Left renal cortex interstitium (tissue), 4 donors: Measurements from ENCODE around the gene SLC2A4. TPM values are rescaled to one million over a fixed set of nuclear protein-coding genes. Genes with fewer than 3 reads are reported as not detected.
"Not testable (repeated sequence)": the region's sequence is repeated elsewhere in the genome, so short reads cannot be mapped to it uniquely, and the experiment has no call there.

Experiments
- DNase-seq, 4 donors: peaks; one replicate each; pipeline ENCODE4 v3.0.0-alpha.2; 2013; ENCODE audit warnings: low read depth in 4 of 4, low spot score in 2 of 4, missing footprints in 1 of 4
- polyA plus RNA-seq, 4 donors: library from polyadenylated mRNA; unstranded; fragments of 120-200 nt; gene quantifications; one replicate each; pipeline ENCODE4 v1.2.1, GENCODE V29; 2013; ENCODE audit not compliant: insufficient read length in 4 of 4

The SLC2A4 gene
- polyA plus RNA-seq, 4 donors: 2.2 to 2.8 (median 2.5) TPM

DNA sequence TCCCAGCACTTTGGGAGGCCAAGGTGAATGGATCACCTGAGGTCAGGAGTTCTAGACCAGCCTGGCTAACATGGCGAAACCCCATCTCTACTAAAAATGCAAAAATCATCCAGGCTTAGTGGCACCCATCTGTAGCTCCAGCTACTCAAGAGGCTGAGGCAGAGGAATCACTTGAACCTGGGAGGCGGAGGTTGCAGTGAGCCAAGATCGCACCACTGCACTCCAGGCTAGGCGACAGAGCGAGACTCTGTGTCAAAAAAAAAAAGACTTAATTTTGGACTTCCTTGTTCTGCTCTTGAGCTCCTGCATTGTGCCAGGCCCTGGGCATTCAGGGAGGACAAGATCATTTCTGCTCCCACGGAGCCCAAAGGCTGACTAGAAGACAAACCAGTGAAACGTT lies 56.1 kb downstream of the SLC2A4 start:
- not testable (repeated sequence) for DNase-seq

Other genes starting within 250 kb of the SLC2A4 start
- gene SLC16A13, start 245.7 kb upstream of the SLC2A4 start, polyA plus RNA-seq: 1 to 10 TPM; 2.9 to 4.8 (median 3.5) TPM
- under 1 TPM; 0.31 to 0.71 (median 0.49) TPM for gene SLC16A11, start 237.6 kb upstream of the SLC2A4 start, polyA plus RNA-seq
- gene CLEC10A, start 201.5 kb upstream of the SLC2A4 start, polyA plus RNA-seq: 1 to 10 TPM; 1.1 to 2.3 (median 1.3) TPM
- 1 to 10 TPM; 1.1 to 3.2 (median 1.7) TPM for gene ASGR2, start 166.9 kb upstream of the SLC2A4 start, polyA plus RNA-seq
- 10 to 100 TPM in 1 of 4 donors, 1 to 10 TPM in 3; 6.3 to 10.1 (median 8.3) TPM for gene ASGR1, start 102.3 kb upstream of the SLC2A4 start, polyA plus RNA-seq
- gene DLG4, start 61.9 kb upstream of the SLC2A4 start, polyA plus RNA-seq: 10 to 100 TPM; 21.1 to 53.3 (median 39.1) TPM
- 100 to 1,000 TPM; 409 to 581 (median 511) TPM for gene ACADVL, start 61.8 kb upstream of the SLC2A4 start, polyA plus RNA-seq
- gene DVL2, start 47.2 kb upstream of the SLC2A4 start, polyA plus RNA-seq: 10 to 100 TPM; 47.7 to 78.0 (median 62.9) TPM
- gene PHF23, start 42.3 kb upstream of the SLC2A4 start, polyA plus RNA-seq: 10 to 100 TPM; 51.8 to 74.3 (median 60.9) TPM
- gene GABARAP, start 39.3 kb upstream of the SLC2A4 start, polyA plus RNA-seq: 100 to 1,000 TPM; 396 to 619 (median 451) TPM
- gene CTDNEP1, start 30.0 kb upstream of the SLC2A4 start, polyA plus RNA-seq: 100 to 1,000 TPM; 136 to 149 (median 141) TPM
- gene ELP5, start 29.5 kb upstream of the SLC2A4 start, polyA plus RNA-seq: 10 to 100 TPM; 43.7 to 61.9 (median 50.9) TPM
- gene CLDN7, start 19.2 kb upstream of the SLC2A4 start, polyA plus RNA-seq: 10 to 100 TPM; 47.1 to 59.9 (median 55.1) TPM
- 1 to 10 TPM; 2.5 to 5.3 (median 3.1) TPM for gene YBX2, start 12.9 kb downstream of the SLC2A4 start, polyA plus RNA-seq
- gene EIF5A, start 25.9 kb downstream of the SLC2A4 start, polyA plus RNA-seq: 100 to 1,000 TPM; 286 to 397 (median 312) TPM
- gene GPS2, start 33.6 kb downstream of the SLC2A4 start, polyA plus RNA-seq: 100 to 1,000 TPM in 1 of 4 donors, 10 to 100 TPM in 3; 88.7 to 115 (median 95.8) TPM
- 10 to 100 TPM; 25.4 to 39.7 (median 31.4) TPM for gene NEURL4, start 47.6 kb downstream of the SLC2A4 start, polyA plus RNA-seq
- gene ACAP1, start 54.8 kb downstream of the SLC2A4 start, polyA plus RNA-seq: 10 to 100 TPM in 2 of 4 donors, 1 to 10 TPM in 2; 7.3 to 10.9 (median 10.0) TPM
- 10 to 100 TPM; 11.2 to 13.9 (median 12.5) TPM for gene KCTD11, start 70.4 kb downstream of the SLC2A4 start, polyA plus RNA-seq
- not detected for gene TMEM95, start 73.4 kb downstream of the SLC2A4 start, polyA plus RNA-seq
- gene TNK1, start 99.4 kb downstream of the SLC2A4 start, polyA plus RNA-seq: 1 to 10 TPM; 3.1 to 7.9 (median 5.7) TPM
- 10 to 100 TPM; 27.8 to 51.2 (median 41.2) TPM for gene PLSCR3, start 112.8 kb downstream of the SLC2A4 start, polyA plus RNA-seq
- gene TMEM256, start 122.4 kb downstream of the SLC2A4 start, polyA plus RNA-seq: 100 to 1,000 TPM in 1 of 4 donors, 10 to 100 TPM in 3; 82.2 to 108 (median 90.2) TPM
- gene NLGN2, start 126.1 kb downstream of the SLC2A4 start, polyA plus RNA-seq: 10 to 100 TPM; 17.5 to 38.6 (median 30.2) TPM
- gene SPEM1, start 138.6 kb downstream of the SLC2A4 start, polyA plus RNA-seq: not detected
- gene SPEM2, start 143.9 kb downstream of the SLC2A4 start, polyA plus RNA-seq: under 1 TPM in 1 of 4 donors, not detected in 3; 0.06 TPM
- not detected for gene SPEM3, start 147.1 kb downstream of the SLC2A4 start, polyA plus RNA-seq
- gene TMEM102, start 153.7 kb downstream of the SLC2A4 start, polyA plus RNA-seq: 1 to 10 TPM; 3.7 to 5.7 (median 4.8) TPM
- 1 to 10 TPM; 6.1 to 6.9 (median 6.4) TPM for gene FGF11, start 157.8 kb downstream of the SLC2A4 start, polyA plus RNA-seq
- gene CHRNB1, start 163.3 kb downstream of the SLC2A4 start, polyA plus RNA-seq: 10 to 100 TPM; 10.3 to 10.8 (median 10.6) TPM
- gene ZBTB4, start 197.9 kb downstream of the SLC2A4 start, polyA plus RNA-seq: 10 to 100 TPM; 38.6 to 50.6 (median 44.2) TPM
- under 1 TPM in 2 of 4 donors, not detected in 2; 0.46 to 0.72 TPM for gene SLC35G6, start 199.7 kb downstream of the SLC2A4 start, polyA plus RNA-seq
- 100 to 1,000 TPM; 101 to 163 (median 116) TPM for gene POLR2A, start 202.6 kb downstream of the SLC2A4 start, polyA plus RNA-seq